Left lung (tissue), 10 donors: ENCODE measurements around the gene SLC22A23. TPM values are rescaled to one million over a fixed set of nuclear protein-coding genes. Genes with fewer than 3 reads are reported as not detected.

Experiments used
- ATAC-seq: fragments of 200-7000 bp; cut with Tn5 transposase; one replicate; pipeline ENCODE4 v1.9.1; 2020; ENCODE audit warnings: moderate library complexity
- DNase-seq, 4 donors: peaks; one replicate each; pipeline ENCODE4 v3.0.0-alpha.2; 2013 to 2020
- H3K27ac ChIP-seq, 2 donors: fragments of 200-600 bp; sonication (generic) in 1 of 2; one replicate each; pipeline versions ENCODE4 v1.5.0 to v1.8.0; 2020 to 2021
- H3K27me3 ChIP-seq, 2 donors: fragments of 200-600 bp; sonication (generic) in 1 of 2; one replicate each; pipeline versions ENCODE4 v1.5.0 to v1.8.0; 2020 to 2021
- H3K36me3 ChIP-seq, 2 donors: fragments of 200-600 bp; sonication (generic) in 1 of 2; one replicate each; pipeline versions ENCODE4 v1.5.0 to v1.8.0; 2020 to 2021
- H3K4me1 ChIP-seq, 2 donors: fragments of 200-600 bp; one replicate each; pipeline ENCODE4 v1.8.0; 2021
- H3K4me3 ChIP-seq, 2 donors: fragments of 200-600 bp; sonication (generic) in 1 of 2; one replicate each; pipeline versions ENCODE4 v1.5.0 to v1.8.0; 2020 to 2021; ENCODE audit warnings: mild to moderate bottlenecking in 1 of 2
- H3K9me3 ChIP-seq, 2 donors: fragments of 200-600 bp; sonication (generic) in 1 of 2; one replicate each; pipeline versions ENCODE4 v1.5.0 to v1.8.0; 2020 to 2021
- intact Hi-C, 2 donors: fragments of 100-400 bp; cut with DNase I; formaldehyde crosslinking; loops; one replicate each; pipeline versions ENCODE4 v1.11.2 to v1.14.2; 2022
- polyA plus RNA-seq, 6 donors: library from polyadenylated mRNA; unstranded; fragments of 120-200 nt; gene quantifications; one replicate each; pipeline ENCODE4 v1.2.1, GENCODE V29; 2013; ENCODE audit not compliant: insufficient read length in 6 of 6
- total RNA-seq, 2 donors: library from RNA; stranded (reverse); fragmentation: NEBNext Ultra II Directional; extraction: Animal tissue kit (Norgen Biotek cat#: 25700); gene quantifications; one replicate each; pipeline ENCODE4 v1.2.1, GENCODE V29; 2021
- TF ChIP-seq, protein P1 (sequence below), 2 donors: fragments of 200-600 bp; sonication (generic) in 1 of 2; IDR thresholded peaks; one replicate each; pipeline versions ENCODE4 v1.5.0 to v1.8.0; 2021; ENCODE audit warnings: antibody characterized with exemption in 2 of 2
- donor health status: DM: no; HTN: yes; CAD: no.
- donor health status: DM: no; HTN: no; CAD: no.

SLC22A23 gene
- total and polyA plus RNA-seq, 8 donors, result 19.7 to 31.2 (median 23.9) TPM

DNA sequence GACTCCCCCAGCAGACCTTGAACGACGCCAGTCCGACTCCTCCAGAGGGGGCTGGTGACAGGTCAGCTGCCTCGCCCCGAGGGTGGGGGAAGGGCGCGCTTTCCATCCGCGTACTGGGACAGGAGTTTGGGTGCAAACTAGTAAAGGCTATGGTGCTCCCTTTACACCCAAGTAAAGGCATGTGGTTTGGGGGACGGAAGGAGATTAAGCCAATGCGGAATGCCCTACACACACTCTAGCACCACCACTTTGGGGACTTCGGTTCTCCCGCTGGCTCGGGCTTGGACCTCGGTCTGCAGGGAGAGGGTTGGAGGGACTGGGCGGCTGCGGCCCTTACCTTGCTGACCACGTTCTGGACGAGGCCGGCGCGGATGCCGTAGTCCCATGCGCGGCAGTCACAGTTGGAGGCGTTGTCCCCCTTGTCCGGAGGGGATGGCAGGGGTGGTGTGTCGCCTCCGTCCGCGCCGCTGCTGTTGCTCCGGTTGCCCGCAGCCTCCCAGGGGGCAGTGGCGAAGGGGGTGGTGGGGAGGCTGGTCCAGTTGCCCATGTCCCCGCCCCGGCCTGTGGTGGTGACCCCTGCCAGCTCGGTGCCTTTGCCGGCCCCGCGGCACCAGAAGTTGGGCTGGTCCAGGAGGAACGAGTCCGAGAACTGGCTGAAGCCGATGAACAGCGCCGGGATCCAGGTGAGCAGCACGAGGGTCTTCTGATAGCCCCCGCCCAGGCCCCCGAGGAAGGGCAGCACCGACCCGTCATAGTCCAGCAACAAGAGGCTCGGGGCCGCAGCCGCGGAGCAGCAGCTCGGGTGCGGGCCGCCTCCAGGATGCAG lies 1.1 kb downstream of the SLC22A23 start:
- DNase-seq (peak in 3 of 4 donors; percentile 15 to 80 (median 56)), ATAC-seq (peak; percentile 41)
- H3K4me3 ChIP-seq, result peak overlapping the region; percentile 47 to 55
- H3K4me1 ChIP-seq, result peaks cover 4 to 11% of the 10 kb centered on the region in 2 donors
- no peak overlapping the region for H3K27ac ChIP-seq
- no peaks in the 10 kb centered on the region for H3K9me3 ChIP-seq
- peaks cover 0 to 73% of the 10 kb centered on the region in 2 donors for H3K27me3 ChIP-seq
- H3K36me3 ChIP-seq, result no peaks in the 10 kb centered on the region
- intact Hi-C loops, result loop anchor here in 1 of 2 donors (10.0 kb wide), 1 partner anchor 171 kb away; no protein-coding TSS in a partner anchor
- TF ChIP-seq, protein P1, sequence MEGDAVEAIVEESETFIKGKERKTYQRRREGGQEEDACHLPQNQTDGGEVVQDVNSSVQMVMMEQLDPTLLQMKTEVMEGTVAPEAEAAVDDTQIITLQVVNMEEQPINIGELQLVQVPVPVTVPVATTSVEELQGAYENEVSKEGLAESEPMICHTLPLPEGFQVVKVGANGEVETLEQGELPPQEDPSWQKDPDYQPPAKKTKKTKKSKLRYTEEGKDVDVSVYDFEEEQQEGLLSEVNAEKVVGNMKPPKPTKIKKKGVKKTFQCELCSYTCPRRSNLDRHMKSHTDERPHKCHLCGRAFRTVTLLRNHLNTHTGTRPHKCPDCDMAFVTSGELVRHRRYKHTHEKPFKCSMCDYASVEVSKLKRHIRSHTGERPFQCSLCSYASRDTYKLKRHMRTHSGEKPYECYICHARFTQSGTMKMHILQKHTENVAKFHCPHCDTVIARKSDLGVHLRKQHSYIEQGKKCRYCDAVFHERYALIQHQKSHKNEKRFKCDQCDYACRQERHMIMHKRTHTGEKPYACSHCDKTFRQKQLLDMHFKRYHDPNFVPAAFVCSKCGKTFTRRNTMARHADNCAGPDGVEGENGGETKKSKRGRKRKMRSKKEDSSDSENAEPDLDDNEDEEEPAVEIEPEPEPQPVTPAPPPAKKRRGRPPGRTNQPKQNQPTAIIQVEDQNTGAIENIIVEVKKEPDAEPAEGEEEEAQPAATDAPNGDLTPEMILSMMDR (IDR thresholded peaks at IDR 0.05), result no peak

DNA sequence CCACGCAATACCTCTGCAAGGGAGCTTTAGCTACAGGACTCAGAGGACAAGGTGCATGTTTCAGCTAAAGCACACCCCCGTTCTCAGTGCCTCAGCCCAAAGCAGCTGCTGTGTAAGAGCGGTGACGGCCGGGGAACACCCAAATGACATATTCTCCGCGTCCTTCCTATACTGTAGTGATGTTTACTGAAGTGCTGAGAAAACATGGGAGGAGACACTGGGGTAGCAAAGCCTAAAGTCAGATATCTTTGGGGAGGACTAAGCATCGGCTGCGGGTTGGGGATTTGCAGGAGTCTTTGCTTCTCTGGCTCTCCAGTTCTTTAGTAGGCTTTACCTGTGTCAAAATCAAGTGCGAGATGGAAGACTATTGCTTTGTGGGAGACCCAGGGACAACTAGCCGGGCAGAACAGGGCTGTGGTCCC lies 1.7 kb downstream of the SLC22A23 start:
- Histone ChIP-seq H3K9me3 (no peaks in the 10 kb centered on the region), H3K27ac (no peak overlapping the region), H3K36me3 (no peaks in the 10 kb centered on the region), H3K4me3 (peak overlapping the region; percentile 47 to 55), H3K4me1 (peaks cover 4 to 11% of the 10 kb centered on the region in 2 donors), H3K27me3 (peaks cover 0 to 72% of the 10 kb centered on the region in 2 donors)
- DNase-seq (no peak), ATAC-seq (peak; percentile 27)
- intact Hi-C loops, result loop anchor here in 1 of 2 donors (10.0 kb wide), 1 partner anchor 170 kb away; no protein-coding TSS in a partner anchor
- TF ChIP-seq, protein P1 (IDR thresholded peaks at IDR 0.05), result no peak

DNA sequence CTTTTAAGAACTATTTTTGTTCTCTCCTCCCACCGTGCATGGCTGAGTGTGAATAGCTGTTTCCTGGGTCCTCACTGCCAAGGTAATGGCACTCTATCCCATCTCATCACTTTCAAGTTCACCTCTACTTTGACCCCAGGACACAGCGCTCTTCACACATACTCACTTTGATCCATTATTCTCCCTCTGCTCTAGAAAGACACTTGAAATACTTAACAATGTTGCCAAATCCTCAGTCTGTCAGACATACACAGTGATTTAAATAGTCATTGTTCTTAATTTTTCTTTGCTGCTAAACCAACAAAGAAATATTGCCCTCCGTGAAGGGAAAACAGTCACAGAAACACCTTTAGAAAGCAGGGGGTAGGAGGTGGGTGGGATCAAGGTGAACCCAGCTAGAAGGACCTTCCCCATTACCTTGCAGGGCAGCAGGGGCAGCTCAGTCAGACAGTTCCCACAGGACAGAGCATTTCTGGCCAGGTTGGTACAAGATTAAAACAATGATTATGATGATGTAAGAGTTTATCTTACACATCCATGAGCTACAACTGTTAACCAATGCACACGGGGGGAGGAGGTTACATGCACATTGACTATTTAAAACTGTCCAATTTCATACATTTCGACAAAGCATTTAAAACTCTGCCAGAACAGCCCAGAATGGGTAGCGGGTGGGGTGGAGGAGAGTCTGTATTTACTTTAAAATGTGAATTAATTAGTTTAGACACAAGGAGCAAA lies 2.4 kb downstream of the SLC22A23 start:
- Histone ChIP-seq H3K27ac (no peak overlapping the region), H3K4me1 (peaks cover 4 to 11% of the 10 kb centered on the region in 2 donors), H3K4me3 (peak overlapping the region; percentile 47 to 55), H3K27me3 (peaks cover 0 to 65% of the 10 kb centered on the region in 2 donors), H3K36me3 (no peaks in the 10 kb centered on the region), H3K9me3 (no peaks in the 10 kb centered on the region)
- intact Hi-C loops, result loop anchor here in 1 of 2 donors (10.0 kb wide), 1 partner anchor 170 kb away; no protein-coding TSS in a partner anchor
- ATAC-seq, result peak; percentile 3
- TF ChIP-seq, protein P1 (IDR thresholded peaks at IDR 0.05), result no peak
- DNase-seq, result no peak

DNA sequence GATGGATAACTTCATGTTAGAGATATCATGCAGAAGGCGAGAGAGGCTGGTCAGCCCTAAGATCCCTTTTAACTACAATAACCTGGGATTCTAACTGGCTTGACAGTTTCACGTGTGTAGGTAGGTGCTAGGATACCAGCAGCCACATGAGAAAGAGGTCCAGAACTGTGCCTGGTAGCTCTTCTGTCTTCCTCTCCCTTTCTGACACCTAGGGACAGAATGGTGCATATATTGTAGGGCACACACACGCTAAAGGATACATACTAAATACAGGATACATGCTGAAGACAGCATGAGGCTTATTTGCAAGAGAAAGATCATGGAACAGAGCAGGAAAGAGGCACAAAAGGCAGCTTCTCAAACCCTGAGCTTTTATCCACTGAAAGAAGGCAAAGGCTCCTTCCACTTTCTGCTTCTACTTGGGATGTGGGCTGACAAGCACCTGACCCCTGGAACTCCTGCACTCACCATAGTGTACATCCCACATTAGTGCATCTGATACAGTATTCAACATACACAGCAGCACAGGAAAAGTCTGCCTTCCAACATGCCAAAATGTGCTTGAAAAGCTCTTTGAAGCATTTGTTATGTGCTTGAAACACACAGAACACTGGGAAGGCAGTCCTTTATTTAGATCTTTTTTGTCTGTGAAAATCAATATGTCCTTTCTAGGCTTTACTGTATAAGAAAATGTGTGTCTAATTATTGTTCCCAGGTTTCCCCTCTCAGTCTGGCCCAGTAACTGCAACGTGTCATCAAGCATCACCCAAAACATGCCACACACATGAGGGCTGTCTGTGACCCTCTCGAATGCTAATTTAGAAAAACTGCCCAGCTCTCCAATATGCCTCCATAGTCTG lies 3.2 kb downstream of the SLC22A23 start:
- no peak for ATAC-seq
- H3K4me3 ChIP-seq, result peak overlapping the region in 1 of 2 donors; percentile 55
- no peaks in the 10 kb centered on the region for H3K9me3 ChIP-seq
- H3K27ac ChIP-seq, result no peak overlapping the region
- H3K36me3 ChIP-seq, result no peaks in the 10 kb centered on the region
- DNase-seq, result no peak
- H3K27me3 ChIP-seq, result peaks cover 0 to 57% of the 10 kb centered on the region in 2 donors
- intact Hi-C loops, result loop anchor here in 1 of 2 donors (10.0 kb wide), 1 partner anchor 169 kb away; no protein-coding TSS in a partner anchor
- TF ChIP-seq, protein P1 (IDR thresholded peaks at IDR 0.05), result no peak
- peaks cover 4 to 11% of the 10 kb centered on the region in 2 donors for H3K4me1 ChIP-seq
